GM18511 (cell line): ENCODE measurements around the gene BEST1.

ENCODE experiments used
- ATAC-seq: cut with Tn5 transposase; IDR thresholded peaks from one replicate; pipeline ENCODE4 v1.9.1; 2021; ENCODE audit warnings: mild to moderate bottlenecking, moderate library complexity; ENCODE audit not compliant: unreplicated experiment

The BEST1 gene

DNA sequence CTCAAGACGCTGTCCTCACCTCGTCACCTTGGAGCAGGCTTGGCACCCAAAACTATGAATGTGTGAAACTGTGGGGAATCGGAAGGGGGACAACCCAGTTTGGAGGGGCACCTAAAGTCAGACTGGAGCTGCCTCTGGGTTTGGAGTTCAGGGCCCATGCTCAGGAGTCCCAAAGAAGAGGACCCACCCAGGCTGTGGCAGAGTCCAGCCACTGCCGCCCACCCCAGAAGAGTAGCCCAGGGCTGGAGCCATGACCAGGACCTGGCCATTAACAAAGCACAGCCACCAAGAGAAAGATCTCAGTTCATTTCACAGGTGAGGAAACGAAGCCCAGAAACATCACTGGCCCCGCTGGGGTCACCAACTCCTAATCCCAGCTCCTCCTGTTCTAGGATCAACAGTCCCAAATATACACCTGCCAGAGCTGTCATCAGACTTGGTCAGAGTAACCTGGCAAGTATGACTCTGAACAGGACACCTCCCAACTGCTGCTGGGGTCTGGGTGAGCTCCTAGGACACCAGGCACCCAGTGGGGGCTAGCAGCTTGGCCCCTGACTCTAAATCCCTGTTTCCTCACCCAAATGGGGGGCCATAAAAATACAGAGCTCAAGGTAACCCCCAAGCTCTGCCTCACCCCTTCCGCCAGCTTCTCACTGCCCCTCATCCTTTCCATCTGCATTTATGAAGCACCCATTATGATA lies 35.5 kb upstream of the BEST1 start:
- ATAC-seq = no peak

- ATAC-seq = no peak
These were observed 33.3 kb upstream of the BEST1 start for GRCh38 chr11:61916737-61917333.

- no peak for ATAC-seq
These were observed 32.6 kb upstream of the BEST1 start, which contains the start of gene RAB3IL1 for GRCh38 chr11:61917334-61918109. Gene RAB3IL1, minus strand, starts transcription at chr11:61917566. Its CDS starts 199 bp downstream, at chr11:61917367.

- ATAC-seq = no peak
These were observed 31.8 kb upstream of the BEST1 start for GRCh38 chr11:61918251-61918937.

DNA sequence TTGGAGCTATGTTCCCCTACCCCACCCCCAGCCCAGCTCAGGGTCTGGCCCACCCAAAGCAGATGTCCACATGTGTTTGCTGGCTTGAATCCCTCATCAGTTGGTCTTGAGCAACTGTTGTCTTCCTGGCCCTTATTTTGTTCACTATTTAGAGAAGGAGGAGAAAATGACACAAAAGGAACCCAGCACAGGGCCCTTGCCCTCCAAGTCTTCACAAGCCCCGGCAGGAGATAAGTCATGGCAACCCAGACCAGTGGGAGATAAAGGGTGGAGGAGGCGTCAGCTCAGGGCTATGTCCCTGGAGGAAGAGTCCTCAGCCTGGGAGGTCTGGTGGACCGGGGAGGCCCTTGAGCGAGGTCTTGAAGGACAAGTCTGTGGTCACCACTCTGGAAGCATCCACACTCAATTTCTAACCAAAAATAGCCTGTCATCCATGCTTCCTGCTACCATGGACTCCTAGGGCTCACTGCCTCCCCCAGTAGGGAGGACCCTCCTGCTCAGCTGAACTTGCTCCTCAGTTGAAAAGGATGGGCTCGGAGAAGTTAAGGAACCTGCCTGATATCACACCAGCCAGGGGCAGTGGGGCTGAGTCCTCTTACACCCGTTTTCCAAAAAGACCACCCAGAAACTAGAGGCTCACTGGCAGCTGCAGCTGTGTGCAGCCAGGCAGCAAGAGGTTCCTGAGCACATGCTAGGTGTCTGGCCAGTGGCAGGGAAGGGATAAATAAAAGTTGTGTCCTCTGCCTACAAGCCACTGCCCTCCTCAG lies 31.0 kb upstream of the BEST1 start:
- ATAC-seq = no peak

GRCh38 chr11:61919705-61920631 lies 30.2 kb upstream of the BEST1 start:
- ATAC-seq = no peak

DNA sequence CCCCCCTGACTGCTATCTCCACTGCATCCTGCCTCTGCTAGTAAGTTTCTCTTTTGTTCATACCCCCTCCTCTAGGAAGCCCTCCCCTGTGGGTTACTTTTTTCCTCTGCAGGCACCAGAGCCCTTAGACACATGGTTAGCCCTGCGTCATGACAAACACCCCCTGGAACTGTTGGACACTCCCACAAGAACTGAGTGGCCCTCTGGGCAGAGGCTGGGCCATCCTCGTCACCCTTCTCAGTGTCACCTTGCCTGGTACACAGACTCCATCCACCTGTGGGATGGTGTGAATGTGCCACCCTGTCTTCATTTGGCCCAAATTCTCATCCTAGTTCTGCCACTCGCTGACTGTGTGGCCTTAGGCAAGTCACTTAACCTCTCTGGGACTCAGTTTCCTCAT lies 28.7 kb upstream of the BEST1 start:
- ATAC-seq = no peak

DNA sequence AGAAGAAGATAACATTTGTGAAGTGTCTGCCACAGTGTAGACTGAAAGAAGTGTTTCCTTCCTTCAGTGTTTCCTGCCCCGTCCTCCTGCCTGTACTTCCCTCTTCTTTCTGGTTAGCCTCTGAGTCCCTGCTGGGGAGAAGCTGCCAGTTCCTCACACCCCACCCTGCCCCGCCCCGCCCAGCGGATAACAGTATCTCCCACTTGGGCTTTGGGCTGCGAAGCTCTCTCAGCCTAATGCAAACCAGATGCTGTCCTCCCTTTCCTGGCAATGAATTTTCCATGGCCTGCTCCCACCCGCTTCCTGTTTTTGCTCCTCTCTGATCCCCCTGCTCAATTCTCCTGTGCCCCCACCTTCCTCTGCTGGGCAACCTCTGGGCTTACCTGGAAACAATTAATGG lies 27.6 kb upstream of the BEST1 start:
- no peak for ATAC-seq

DNA sequence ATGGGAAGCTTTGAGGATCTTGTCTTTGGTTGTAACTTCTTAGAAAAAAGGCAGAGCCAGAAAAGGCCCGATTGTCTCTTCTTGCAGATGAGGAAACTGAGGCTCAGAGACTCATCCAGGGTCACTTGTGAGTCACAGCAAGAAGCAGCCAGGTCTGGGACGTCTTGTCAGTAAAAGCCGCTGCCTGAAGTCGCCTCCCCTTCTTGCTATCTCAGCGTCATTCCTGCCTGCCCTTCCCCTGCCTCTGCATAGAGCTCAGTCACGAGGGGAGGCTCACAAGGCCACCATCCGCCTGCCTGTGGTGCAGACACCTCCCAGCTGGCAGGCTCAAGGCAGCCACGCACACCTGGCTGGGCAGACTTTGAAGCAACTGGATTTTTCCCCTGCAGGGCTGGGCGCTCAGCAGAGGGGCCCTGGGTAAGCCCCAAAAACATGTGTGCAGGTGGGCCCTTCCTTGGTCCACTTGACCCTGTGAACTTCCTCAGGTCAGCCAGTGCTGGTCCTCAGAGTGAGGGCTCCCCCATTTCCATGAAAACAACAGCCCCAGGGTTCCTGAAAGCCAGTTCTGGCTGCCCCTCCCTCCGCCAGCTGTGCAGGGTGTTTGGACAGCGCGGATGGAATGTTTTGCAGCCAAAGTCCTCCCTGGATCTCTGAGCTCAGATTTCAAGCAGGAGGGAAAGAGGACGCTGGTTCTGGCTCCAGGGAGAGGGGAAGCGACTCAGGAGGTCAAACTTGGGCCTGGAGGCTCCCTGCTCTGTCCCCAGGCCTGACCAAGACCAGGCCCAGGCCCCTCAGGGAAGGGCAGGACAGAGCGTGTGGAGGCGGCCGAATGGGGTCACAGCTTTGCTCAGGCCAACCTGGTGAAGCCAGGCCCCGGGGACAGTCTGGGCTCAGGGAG lies 26.7 kb upstream of the BEST1 start:
- ATAC-seq = no peak

DNA sequence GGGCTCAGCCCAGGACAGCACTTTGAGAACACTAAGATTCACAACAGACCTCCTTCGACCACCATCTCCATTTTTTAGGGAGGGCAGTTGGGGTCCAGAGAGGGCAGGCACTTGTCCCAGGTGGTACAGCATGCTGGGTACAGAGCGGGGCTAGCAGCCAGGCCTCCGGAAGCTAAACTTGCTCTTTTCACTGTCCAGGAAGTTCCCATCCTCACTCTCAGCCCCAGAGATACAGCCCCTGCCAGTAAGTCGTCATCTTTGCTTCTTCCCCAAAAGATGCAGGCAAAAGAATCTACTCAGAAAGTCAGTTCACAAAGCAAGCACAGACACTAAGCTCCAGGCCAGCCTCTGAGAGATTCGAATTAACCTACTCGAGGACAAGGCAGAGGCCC lies 26.1 kb upstream of the BEST1 start:
- no peak for ATAC-seq

GRCh38 chr11:61925736-61926135 lies 24.4 kb upstream of the BEST1 start:
- ATAC-seq = no peak

DNA sequence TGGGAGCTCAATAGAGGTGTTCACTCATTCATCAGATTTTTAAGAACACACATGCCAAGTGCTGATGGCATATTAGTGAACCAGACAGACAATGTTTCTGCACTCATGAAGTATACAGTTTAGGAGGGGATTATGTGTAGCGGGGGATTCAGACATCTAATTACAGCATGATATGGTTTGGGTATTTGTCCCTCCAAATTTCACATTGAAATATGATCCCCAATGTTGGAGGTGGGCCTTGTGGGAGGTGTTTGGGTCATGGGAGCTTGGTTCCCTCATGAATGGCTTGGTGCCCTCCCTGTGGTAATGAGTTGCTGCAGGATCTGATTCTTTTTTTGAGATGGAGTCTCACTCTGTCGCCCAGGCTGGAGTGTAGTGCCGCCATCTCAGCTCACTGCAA lies 23.9 kb upstream of the BEST1 start:
- no peak for ATAC-seq

DNA sequence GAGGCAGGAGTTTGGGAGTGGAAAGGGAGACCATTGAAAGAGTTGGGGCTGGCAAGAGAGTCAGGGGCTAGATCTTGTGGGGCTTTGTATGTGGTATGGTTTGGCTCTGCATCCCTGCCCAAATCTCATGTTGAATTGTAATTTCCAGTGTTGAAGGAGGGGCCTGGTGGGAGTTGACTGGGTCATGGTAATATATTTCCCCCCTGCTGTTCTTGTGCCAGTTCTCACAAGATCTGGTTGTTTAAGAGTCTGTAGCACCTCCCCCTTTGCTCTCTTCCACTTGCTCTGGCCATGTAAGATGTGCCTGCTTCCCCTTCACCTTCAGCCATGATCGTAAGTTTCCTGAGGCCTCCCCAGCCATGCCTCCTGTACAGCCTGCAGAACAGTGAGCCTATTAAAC lies 22.6 kb upstream of the BEST1 start:
- ATAC-seq = no peak

DNA sequence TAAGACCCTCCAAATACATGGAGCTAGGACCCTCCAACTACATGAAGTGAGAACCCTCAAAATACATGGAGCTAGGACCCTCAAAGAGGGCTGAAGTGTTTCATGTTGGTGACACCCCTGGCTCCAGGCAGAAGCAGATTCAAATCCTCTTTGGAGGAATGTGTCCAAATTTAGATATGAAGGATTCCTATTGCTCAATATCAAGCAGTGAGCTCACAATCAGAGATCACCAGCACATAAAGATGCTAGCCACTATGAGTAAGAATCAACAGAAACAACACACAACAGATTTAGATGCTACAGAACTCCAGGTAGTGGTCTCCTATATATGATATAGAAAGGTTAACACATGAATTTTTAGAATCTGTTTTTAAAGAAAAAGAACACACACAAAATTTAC lies 21.5 kb upstream of the BEST1 start:
- no peak for ATAC-seq

- ATAC-seq = no peak
These were observed 19.2 kb upstream of the BEST1 start for GRCh38 chr11:61930933-61931332.

- no peak for ATAC-seq
These were observed 14.3 kb upstream of the BEST1 start for GRCh38 chr11:61935861-61936260.

- no peak for ATAC-seq
These were observed 9.7 kb upstream of the BEST1 start for GRCh38 chr11:61940466-61940865.

DNA sequence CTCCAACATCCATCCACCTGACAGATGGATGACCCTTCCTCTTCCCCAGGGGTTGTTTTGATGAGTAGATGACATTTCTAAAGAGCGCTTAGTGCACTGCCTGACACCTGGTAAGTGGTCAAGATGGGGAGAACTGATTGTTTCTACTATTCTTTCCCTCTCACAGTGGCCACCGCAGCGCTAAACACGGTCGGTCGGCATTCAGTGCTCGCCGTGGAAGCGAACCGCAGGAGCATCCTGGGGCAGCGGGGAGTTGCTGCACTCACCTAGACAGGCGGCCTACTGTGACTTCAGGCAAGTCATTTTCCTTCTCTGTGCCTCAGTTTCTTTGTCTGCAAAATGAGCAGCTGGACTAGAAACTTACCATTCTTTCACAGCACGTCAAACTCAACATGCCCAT lies 5.0 kb upstream of the BEST1 start:
- no peak for ATAC-seq

DNA sequence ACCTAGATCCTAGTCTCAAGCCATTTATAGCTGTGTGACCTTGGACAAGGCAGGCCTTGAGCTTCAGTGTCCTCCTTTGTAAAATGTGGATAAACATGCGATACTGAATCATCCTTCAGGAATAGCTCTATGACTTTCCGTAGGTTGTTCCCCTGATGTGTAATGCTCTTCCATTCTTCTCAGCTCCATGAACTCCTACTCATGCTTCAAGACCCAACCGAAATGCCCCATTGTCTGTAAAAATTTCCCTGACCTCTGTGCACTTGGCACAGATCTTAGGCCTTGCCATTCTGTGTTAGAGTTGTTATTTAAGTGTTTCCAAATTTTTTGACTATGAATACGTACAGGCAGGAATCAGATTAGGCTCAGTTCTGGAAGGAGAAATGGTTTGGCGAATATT lies 3.3 kb upstream of the BEST1 start:
- ATAC-seq = no peak
